Parathyroid adenoma (tissue), 2 donors: ENCODE measurements around the gene RPL21.
"Not testable (repeated sequence)": the region's sequence is repeated elsewhere in the genome, so short reads cannot be mapped to it uniquely, and the experiment has no call there.

Source experiments
- H2AFZ ChIP-seq: fragments of 300-600 bp; sonication (generic); one replicate; pipeline ENCODE4 v1.7.0; 2017; ENCODE audit warnings: antibody characterized with exemption, mild to moderate bottlenecking
- H3K27ac ChIP-seq: fragments of 300-600 bp; sonication (generic); one replicate; pipeline ENCODE4 v1.7.0; 2017
- H3K27me3 ChIP-seq: fragments of 300-600 bp; sonication (generic); one replicate; pipeline ENCODE4 v1.7.0; 2017; ENCODE audit warnings: low read length; ENCODE audit not compliant: control insufficient read depth, insufficient read depth
- H3K36me3 ChIP-seq: fragments of 300-600 bp; sonication (generic); one replicate; pipeline ENCODE4 v1.7.0; 2017; ENCODE audit warnings: low read length; ENCODE audit not compliant: control insufficient read depth, insufficient read depth
- H3K4me1 ChIP-seq: fragments of 300-600 bp; sonication (generic); one replicate; pipeline ENCODE4 v1.7.0; 2017; ENCODE audit warnings: control low read depth
- H3K4me2 ChIP-seq: fragments of 300-600 bp; sonication (generic); one replicate; pipeline ENCODE4 v1.7.0; 2017; ENCODE audit warnings: low read length
- H3K4me3 ChIP-seq: fragments of 300-600 bp; sonication (generic); one replicate; pipeline ENCODE4 v1.7.0; 2017; ENCODE audit warnings: low read depth, low read length
- H3K79me2 ChIP-seq: fragments of 300-600 bp; sonication (generic); one replicate; pipeline ENCODE4 v1.7.0; 2017; ENCODE audit warnings: control low read depth
- H3K9ac ChIP-seq: fragments of 300-600 bp; sonication (generic); one replicate; pipeline ENCODE4 v1.7.0; 2017; ENCODE audit warnings: mild to moderate bottlenecking
- H3K9me3 ChIP-seq: fragments of 300-600 bp; sonication (generic); one replicate; pipeline ENCODE4 v1.7.0; 2017; ENCODE audit warnings: low read length; ENCODE audit not compliant: control insufficient read depth
- CTCF ChIP-seq: fragments of 300-600 bp; sonication (generic); IDR thresholded peaks from one replicate; pipeline ENCODE4 v1.7.0; 2017; ENCODE audit warnings: antibody characterized with exemption, mild to moderate bottlenecking
- donor health status: primary hyperparathyroidism.

Gene RPL21

DNA sequence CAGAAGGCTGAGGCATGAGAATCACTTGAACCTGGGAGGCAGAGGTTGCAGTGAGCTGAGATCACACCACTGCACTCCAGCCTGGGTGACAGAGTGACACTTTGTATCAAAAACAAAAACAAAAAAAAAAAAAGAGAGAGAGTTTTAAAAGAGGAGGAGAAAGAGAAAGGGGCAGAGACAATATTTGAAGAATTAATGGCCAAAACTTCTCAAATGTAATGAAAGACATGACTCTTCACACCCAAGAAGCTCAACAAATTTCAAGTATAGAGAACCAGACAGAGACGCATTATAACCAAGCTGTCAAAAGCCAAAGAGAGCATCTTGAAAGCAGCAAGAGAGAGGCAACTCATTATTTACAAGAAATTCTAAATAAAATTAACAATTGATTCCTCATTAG lies 42.8 kb upstream of the RPL21 start:
- no peak overlapping the region for H2AFZ ChIP-seq
- H3K36me3 ChIP-seq, result no peaks in the 10 kb centered on the region
- H3K79me2 ChIP-seq, result no peaks in the 10 kb centered on the region
- H3K4me3 ChIP-seq, result no peak overlapping the region
- no peaks in the 10 kb centered on the region for H3K4me1 ChIP-seq
- no peaks in the 10 kb centered on the region for H3K9me3 ChIP-seq
- no peak for TF ChIP-seq CTCF
- no peaks in the 10 kb centered on the region for H3K27me3 ChIP-seq
- no peak overlapping the region for H3K27ac ChIP-seq
- no peak overlapping the region for H3K9ac ChIP-seq
- no peak overlapping the region for H3K4me2 ChIP-seq

DNA sequence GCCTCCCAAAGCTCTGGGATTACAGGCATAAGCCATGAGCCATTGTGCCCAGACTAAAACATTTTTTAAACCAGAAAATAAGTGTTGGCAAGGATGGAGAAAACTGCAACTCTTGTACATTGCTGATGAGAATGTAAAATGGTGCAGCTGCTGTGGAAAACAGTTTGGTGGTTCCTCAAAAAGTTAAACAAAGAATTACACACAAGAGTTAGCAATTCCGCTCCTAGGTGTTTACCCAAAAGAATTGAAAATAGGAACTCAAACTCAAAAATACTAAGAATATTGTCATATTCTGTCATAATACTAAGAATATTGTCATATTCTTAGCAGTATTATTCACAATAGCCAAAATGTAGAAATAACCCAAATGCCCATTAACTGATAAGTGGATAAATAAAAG lies 40.1 kb upstream of the RPL21 start:
- TF ChIP-seq CTCF, result no peak
- Histone ChIP-seq H3K36me3 (no peaks in the 10 kb centered on the region), H3K4me2 (no peak overlapping the region)

GRCh38 chr13:27211771-27212364 lies 39.5 kb upstream of the RPL21 start:
- H3K36me3 ChIP-seq, result no peaks in the 10 kb centered on the region
- no peaks in the 10 kb centered on the region for H3K4me1 ChIP-seq
- no peak overlapping the region for H2AFZ ChIP-seq
- H3K4me3 ChIP-seq, result no peak overlapping the region
- no peak overlapping the region for H3K27ac ChIP-seq
- H3K9ac ChIP-seq, result no peak overlapping the region
- H3K27me3 ChIP-seq, result no peaks in the 10 kb centered on the region
- no peak overlapping the region for H3K4me2 ChIP-seq
- H3K9me3 ChIP-seq, result no peaks in the 10 kb centered on the region
- H3K79me2 ChIP-seq, result no peaks in the 10 kb centered on the region
- no peak for TF ChIP-seq CTCF

More for the DNA sequence above, 40.1 kb upstream of the RPL21 start:
- H3K9me3 ChIP-seq, result no peaks in the 10 kb centered on the region
- H3K27ac ChIP-seq, result no peak overlapping the region
- no peak overlapping the region for H2AFZ ChIP-seq
- no peaks in the 10 kb centered on the region for H3K79me2 ChIP-seq
- no peaks in the 10 kb centered on the region for H3K4me1 ChIP-seq
- no peak overlapping the region for H3K4me3 ChIP-seq
- no peaks in the 10 kb centered on the region for H3K27me3 ChIP-seq
- H3K9ac ChIP-seq, result no peak overlapping the region

DNA sequence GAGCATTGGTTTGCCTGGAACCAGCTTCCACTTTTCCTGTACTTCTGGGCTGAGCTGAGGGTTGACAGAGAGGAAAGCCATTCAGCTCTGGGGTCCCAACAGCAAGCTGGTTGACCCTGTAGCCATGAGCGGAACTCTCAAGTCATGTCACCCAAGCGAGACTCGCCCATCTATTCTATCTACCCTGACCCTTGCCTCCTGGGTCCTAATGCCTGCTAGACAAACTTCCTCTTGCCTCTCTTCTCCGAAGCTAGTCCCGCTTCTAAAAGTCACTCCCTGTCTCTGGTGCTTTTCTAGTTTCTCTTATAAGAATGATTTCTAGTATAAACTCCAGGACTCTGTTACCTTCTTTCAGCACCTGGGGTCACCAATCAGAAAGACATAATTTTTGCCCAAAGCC lies 38.0 kb upstream of the RPL21 start:
- not testable (repeated sequence) for H2AFZ ChIP-seq, H3K4me3 ChIP-seq, H3K27me3 ChIP-seq, H3K9me3 ChIP-seq, H3K9ac ChIP-seq, H3K79me2 ChIP-seq, H3K27ac ChIP-seq, H3K36me3 ChIP-seq, H3K4me1 ChIP-seq, H3K4me2 ChIP-seq

- H3K9me3 ChIP-seq, H3K36me3 ChIP-seq, H3K27me3 ChIP-seq, H3K4me3 ChIP-seq, H3K4me2 ChIP-seq, H3K4me1 ChIP-seq, H3K79me2 ChIP-seq, H3K9ac ChIP-seq, H3K27ac ChIP-seq, H2AFZ ChIP-seq: not testable (repeated sequence)
Measured at GRCh38 chr13:27217791-27218190, 33.6 kb upstream of the RPL21 start.

DNA sequence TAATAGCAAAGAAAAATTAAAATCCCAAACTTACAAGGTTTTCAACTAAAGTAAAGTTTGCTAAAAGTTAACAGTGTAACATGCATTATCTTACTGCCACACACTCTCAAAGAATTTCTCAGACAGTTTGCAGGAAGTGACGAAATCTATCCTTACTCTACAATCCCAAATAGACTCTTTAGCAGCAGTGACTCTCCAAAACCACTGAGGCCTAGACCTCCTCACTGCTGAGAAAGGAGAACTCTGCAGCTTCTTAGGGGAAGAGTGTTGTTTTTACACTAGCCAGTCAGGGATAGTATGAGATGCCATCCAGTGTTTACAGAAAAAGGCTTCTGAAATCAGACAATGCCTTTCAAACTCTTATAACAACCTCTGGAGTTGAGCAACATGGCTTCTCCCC lies 32.5 kb upstream of the RPL21 start:
- not testable (repeated sequence) for H3K36me3 ChIP-seq, H3K4me2 ChIP-seq, H3K27me3 ChIP-seq, H3K4me1 ChIP-seq, H3K4me3 ChIP-seq, H3K79me2 ChIP-seq, H3K9me3 ChIP-seq, H3K27ac ChIP-seq, H2AFZ ChIP-seq, H3K9ac ChIP-seq
